Activated CD4-positive, alpha-beta memory T cell treated with anti-CD3 and anti-CD28 coated beads for 36 hours (primary cell): ENCODE results near the gene C3. TPM values are rescaled to one million over a fixed set of nuclear protein-coding genes. Genes with fewer than 3 reads are reported as not detected.

Experiments
- CTCF ChIA-PET: fragments of 350-600 bp; sonication (Branson Sonifier 250); formaldehyde crosslinking; loops from one replicate; lab custom pipeline; 2021; ENCODE audit warnings: antibody characterized with exemption, inconsistent platforms; lab: Charles Lee
- POLR2A ChIA-PET: fragments of 350-600 bp; sonication (Branson Sonifier 250); formaldehyde crosslinking; loops from one replicate; lab custom pipeline; 2021; ENCODE audit warnings: antibody characterized with exemption; lab: Charles Lee
- DNase-seq: peaks from one replicate; pipeline ENCODE4 v3.0.0-alpha.2; 2020
- H3K27ac Mint-ChIP-seq: one replicate; pipeline ENCODE4 v1.8.0; 2021; ENCODE audit warnings: mixed read lengths
- H3K27me3 Mint-ChIP-seq: one replicate; pipeline ENCODE4 v1.8.0; 2021; ENCODE audit warnings: mixed read lengths
- H3K36me3 Mint-ChIP-seq: one replicate; pipeline ENCODE4 v1.8.0; 2021; ENCODE audit warnings: mixed read lengths
- H3K4me1 Mint-ChIP-seq: one replicate; pipeline ENCODE4 v1.8.0; 2021; ENCODE audit warnings: low read depth, mixed read lengths
- H3K4me3 Mint-ChIP-seq: one replicate; pipeline ENCODE4 v1.8.0; 2021; ENCODE audit warnings: mild to moderate bottlenecking, mixed read lengths
- H3K9me3 Mint-ChIP-seq: one replicate; pipeline ENCODE4 v1.8.0; 2021; ENCODE audit warnings: mixed read lengths
- intact Hi-C: fragments of 100-400 bp; cut with micrococcal nuclease; formaldehyde crosslinking; loops from one replicate; pipeline ENCODE4 v1.15.1; 2023
- total RNA-seq, 2 experiments: library from RNA; stranded (reverse); gene quantifications; one replicate each; pipeline ENCODE4 v1.2.3, GENCODE V29; 2021

C3 gene
- total RNA-seq, 2 experiments from 2014 or later: 1.2 to 2.4 TPM

DNA sequence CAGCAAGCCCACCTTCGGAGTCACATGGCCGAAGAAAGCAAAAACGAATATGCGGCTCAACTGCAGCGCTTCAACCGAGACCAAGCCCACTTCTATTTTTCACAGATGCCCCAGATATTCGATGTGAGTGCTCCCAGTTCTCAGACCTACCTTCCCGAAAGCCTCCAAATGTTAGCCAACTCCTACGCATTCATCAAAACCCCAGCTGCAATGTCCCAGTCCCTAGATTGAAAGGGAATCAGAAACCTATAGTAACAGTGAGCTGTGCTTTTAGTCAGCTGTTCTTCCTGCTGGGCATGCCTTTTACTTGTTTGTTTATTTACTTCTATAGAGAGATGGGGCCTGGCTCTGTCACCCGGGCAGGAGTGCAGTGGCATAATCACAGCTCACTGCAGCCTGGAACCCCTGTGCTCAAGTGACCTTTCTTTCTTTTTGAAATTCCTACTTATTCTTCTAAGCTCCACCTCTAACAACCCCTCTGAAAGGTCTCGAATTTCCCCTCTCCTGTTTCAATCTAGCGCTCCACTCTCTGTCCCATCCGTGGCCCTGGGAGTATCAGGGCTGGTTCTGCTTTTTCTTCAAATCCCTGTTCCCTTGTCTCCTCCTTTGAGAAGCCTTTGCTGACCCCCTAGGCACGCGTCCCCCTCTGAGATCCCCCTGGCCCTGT is 23.4 kb upstream of the C3 start:
- Mint-ChIP-seq H3K4me3 (no peak overlapping the region), H3K36me3 (peaks cover 39% of the 10 kb centered on the region), H3K9me3 (no peaks in the 10 kb centered on the region), H3K4me1 (peaks cover 17% of the 10 kb centered on the region), H3K27ac (no peak overlapping the region), H3K27me3 (no peaks in the 10 kb centered on the region)
- intact Hi-C loops: no loop called here
- ChIA-PET CTCF (interaction anchor here (1.6 to 1.7 kb wide), 2 partner anchors 10 to 120 kb away, joined by 3 to 6 read pairs; no protein-coding TSS in a partner anchor), POLR2A (no interaction called here)
- DNase-seq: no peak

DNA sequence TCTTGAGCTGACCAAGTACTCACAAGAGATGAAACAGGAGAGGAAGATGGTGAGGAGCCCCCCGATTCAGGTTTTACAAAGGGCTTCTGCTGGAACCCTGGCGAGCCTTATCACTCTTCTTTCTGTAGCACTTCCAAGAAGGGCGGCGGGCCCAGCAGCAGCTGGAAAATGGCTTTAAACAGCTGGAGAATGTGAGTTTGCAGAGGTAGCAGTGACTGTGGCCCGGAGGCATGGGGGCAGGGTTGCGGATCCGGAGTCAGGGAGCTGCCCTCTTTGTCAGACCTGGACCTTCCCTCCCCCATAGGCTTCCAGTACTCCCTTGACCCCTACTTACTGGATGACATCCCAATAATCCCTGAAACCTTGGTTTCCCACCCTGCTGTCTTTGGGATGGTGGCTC is 22.6 kb upstream of the C3 start:
- Mint-ChIP-seq H3K4me1 (peaks cover 25% of the 10 kb centered on the region), H3K36me3 (peaks cover 36% of the 10 kb centered on the region), H3K4me3 (no peak overlapping the region), H3K27me3 (no peaks in the 10 kb centered on the region), H3K27ac (no peak overlapping the region), H3K9me3 (no peaks in the 10 kb centered on the region)
- intact Hi-C loops: no loop called here
- no peak for DNase-seq
- ChIA-PET CTCF (interaction anchor here (1.6 to 1.7 kb wide), 2 partner anchors 11 to 120 kb away, joined by 3 to 6 read pairs; no protein-coding TSS in a partner anchor), POLR2A (no interaction called here)

DNA sequence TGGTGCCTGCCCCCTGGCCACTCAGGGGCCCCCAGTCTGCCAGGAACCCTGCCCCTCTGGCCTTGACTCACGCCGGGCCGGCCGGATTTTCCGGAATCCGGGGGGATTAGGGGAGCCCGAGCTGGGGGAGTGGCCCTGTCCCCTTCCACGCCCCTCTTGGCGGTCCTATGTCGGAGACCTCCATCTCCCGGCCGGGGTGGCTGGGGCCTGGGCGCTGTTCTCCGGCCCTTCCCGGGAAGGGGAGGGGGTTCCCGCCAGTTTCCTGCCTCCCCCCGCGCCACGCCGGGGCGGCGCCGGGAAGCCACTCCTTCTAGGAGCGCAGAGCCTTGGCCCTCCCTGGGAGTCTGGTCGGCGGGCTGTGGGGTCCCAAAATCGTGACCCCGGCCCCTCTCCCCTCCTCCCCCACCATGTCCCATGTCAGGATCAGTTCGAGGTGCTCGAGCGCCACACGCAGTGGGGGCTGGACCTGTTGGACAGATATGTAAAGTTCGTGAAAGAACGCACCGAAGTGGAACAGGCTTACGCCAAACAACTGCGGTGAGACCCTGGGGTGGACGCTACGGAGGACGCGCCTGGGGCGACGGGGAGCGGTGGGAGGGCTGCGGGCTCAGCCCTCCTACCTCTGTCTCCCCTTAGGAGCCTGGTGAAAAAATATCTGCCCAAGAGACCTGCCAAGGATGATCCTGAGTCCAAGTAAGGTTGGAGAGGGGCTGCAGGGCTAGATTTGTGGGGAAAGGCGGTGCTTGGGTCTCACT is 20.3 kb upstream of the C3 start:
- Mint-ChIP-seq H3K27me3 (no peaks in the 10 kb centered on the region), H3K4me3 (peak overlapping the region; percentile 86), H3K36me3 (peaks cover 32% of the 10 kb centered on the region), H3K9me3 (no peaks in the 10 kb centered on the region), H3K4me1 (peaks cover 36% of the 10 kb centered on the region), H3K27ac (peak overlapping the region; percentile 64)
- DNase-seq: peak; percentile 36
- intact Hi-C loops: no loop called here
- POLR2A ChIA-PET: interaction anchor here (0.6 kb wide), 1 partner anchor 18 kb away, joined by 3 read pairs; no protein-coding TSS in a partner anchor
- CTCF ChIA-PET: no interaction called here

DNA sequence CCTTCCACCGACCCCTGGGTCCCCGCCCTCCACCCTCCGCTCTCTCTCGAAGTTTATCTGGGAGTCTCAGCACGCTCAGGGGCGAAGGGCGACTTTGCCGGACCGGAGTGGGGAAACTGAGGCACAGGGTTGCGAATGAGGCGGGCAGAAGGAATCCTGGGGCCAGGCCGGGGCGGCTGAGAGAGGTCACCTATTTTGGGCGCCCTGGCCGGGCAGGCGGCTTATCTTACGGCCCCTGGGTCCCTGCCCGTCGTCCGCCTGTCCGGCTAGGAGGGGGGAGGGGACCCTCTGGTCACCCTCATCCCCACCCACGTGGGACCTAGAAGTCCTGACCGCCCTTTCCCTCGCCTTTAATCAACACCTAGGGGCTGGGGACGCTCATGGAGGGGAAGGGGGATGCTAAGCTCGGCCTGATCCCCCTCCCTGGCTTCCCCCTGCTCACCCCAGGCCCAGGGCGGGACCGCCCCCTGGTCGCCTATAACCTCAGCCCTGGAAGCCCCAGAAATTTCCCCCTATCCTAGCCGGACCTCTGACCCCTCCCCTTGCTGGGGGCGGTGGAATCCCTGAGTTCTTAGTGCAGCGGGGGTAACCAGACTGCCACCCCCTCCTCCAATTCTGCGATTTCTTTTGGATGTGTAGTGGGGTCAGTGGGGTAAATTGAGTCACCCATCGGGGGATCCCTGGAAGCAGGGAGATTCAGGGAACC is 19.6 kb upstream of the C3 start:
- Mint-ChIP-seq H3K4me3 (peak overlapping the region; percentile 86), H3K4me1 (peaks cover 37% of the 10 kb centered on the region), H3K9me3 (no peaks in the 10 kb centered on the region), H3K27ac (peak overlapping the region; percentile 64), H3K27me3 (no peaks in the 10 kb centered on the region), H3K36me3 (peaks cover 25% of the 10 kb centered on the region)
- intact Hi-C loops: loop anchor here (5.0 to 10.0 kb wide), 3 partner anchors 123 to 365 kb away; partner anchors contain the start of genes ALKBH7 and PSPN
- POLR2A ChIA-PET: interaction anchor here (0.6 to 0.9 kb wide), 2 partner anchors 19 to 28 kb away, joined by 3 read pairs; partner anchors contain the start of gene SH2D3A
- CTCF ChIA-PET: interaction anchor here (0.7 to 7.0 kb wide), 3 partner anchors 28 to 108 kb away, joined by 3 to 62 read pairs (median 28); no protein-coding TSS in a partner anchor
- peak; percentile 48 for DNase-seq

DNA sequence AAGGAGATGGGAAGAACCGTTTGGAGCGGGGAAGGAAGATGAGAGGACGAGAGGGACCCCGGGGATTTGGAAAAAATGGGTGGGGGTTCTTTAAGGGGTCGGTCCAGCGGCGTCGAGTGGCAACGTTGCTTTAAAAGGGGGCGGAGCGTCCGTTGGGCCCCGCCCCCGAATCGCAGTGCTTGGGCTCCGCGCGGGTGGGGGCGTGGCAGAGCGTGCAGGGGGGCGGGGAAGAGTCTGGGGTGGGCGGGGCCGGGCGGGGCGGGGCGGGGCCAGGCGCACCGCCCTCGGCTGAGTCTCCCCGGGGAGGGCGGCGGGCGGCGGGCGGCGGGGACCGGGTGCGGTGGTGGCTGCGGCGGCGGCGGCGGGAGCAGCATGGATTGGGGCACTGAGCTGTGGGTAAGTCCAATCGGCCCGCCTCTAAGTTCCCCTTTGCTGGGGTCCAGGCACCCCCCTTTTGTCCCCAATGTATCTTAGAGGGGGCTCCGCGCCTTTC is 19.0 kb upstream of the C3 start, which contains the start of gene TRIP10:
TRIP10 (plus strand) TSS at position 291 of the 493 bp plus-strand sequence; CDS start at position 373, 82 bp downstream.
- H3K9me3 Mint-ChIP-seq: no peaks in the 10 kb centered on the region
- H3K36me3 Mint-ChIP-seq: peaks cover 24% of the 10 kb centered on the region
- DNase-seq: peak; percentile 89
- intact Hi-C loops: loop anchor here (5.0 to 10.0 kb wide), 3 partner anchors 122 to 365 kb away; partner anchors contain the start of genes ALKBH7 and PSPN
- H3K4me1 Mint-ChIP-seq: peaks cover 37% of the 10 kb centered on the region
- CTCF ChIA-PET: interaction anchor here (0.7 to 7.0 kb wide), 11 partner anchors 9 to 222 kb away, joined by 3 to 106 read pairs (median 18); partner anchors contain the start of genes SH2D3A and VAV1
- peak within 1 kb of the TSS; percentile 98 for H3K4me3 Mint-ChIP-seq
- POLR2A ChIA-PET: interaction anchor here (0.9 to 3.6 kb wide), 2 partner anchors 28 to 124 kb away, joined by 3 to 27 read pairs; partner anchors contain the start of gene SH2D3A
- H3K27me3 Mint-ChIP-seq: no peaks in the 10 kb centered on the region
- H3K27ac Mint-ChIP-seq: peak within 1 kb of the TSS; percentile 98

DNA sequence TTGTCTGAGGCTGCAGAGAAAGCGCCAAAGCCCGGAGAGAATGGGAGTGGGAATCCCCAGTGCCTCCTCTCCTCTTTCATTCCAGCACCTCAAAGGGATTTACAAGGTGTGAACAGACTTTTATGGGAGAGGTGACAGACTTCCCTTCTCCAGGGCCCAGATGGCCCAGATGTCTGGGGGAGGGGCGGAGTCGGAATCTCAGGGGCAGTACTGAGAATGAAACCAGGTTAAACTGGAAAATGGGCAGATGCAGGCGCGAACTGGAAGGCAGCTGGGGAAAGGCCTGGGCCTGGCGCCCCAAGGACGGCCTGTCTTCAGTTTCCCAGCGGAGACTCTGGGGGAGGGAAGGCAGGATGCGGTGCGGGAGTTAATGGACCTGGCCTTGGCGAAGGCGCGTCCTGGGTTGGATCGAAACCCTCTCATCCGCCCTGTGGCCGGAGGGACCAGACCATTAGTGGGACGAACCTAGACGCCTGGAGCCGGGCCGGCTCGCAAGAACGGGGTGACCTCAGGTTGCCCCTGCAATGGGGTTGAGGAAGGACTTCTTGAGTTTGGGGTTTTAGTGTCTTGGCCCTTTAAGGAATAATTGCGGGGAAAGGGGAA is 18.4 kb upstream of the C3 start:
- Mint-ChIP-seq H3K36me3 (peaks cover 21% of the 10 kb centered on the region), H3K27ac (peak overlapping the region; percentile 98), H3K4me1 (peaks cover 37% of the 10 kb centered on the region), H3K4me3 (peak overlapping the region; percentile 98), H3K9me3 (no peaks in the 10 kb centered on the region), H3K27me3 (no peaks in the 10 kb centered on the region)
- intact Hi-C loops: loop anchor here (1.0 to 10.0 kb wide), 4 partner anchors 122 to 364 kb away; partner anchors contain the start of genes ALKBH7 and PSPN
- POLR2A ChIA-PET: interaction anchor here (0.9 to 3.6 kb wide), 7 partner anchors 29 to 124 kb away, joined by 3 to 27 read pairs (median 5); partner anchors contain the start of genes SH2D3A, TNFSF14 and VAV1
- peak; percentile 47 for DNase-seq
- CTCF ChIA-PET: interaction anchor here (0.6 to 7.0 kb wide), 17 partner anchors 10 to 360 kb away, joined by 3 to 106 read pairs (median 5); partner anchors contain the start of genes SH2D3A and VAV1

DNA sequence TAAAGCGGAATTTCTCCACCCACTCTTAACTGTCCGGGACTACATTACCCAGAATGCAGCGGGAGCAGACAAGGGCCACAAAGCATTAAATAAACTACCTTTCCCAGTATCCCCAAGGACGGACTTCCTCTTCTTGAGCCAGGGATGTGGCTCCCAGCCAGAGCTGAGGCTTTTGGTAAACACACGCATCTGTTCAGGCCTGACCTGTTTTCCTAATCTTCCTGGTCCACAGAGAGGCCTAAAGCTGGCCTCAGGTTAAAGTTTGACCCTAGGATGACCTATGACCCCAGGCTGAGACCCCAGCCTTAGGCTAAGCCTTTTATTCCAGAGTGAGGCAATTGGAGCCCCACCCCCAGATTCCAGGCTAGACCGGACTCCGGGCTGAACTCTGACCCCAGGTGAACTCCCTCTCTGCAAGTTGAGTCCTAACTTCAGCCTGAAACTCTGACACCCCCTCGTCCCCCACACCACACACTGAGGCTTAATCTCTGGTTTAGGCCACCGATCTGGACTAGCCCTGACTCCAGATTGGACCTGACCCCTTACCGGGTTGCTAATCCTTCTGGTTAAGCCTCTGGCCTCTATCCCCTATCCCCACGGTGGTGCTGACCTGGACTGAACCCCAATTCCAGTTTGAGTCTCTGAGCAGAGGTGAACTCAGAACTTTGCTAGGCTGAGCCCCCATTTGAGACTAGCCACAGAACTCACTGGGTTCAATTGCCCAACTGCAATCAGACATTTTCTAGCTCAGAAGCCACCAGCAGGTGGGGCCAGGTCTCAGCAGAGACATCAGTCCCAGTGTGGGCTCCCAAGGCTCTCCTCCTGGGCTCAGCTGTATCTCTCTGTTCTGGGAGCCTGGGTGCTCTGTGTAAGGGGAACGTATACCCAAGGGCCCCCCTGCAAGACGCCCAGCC is 17.7 kb upstream of the C3 start:
- no peaks in the 10 kb centered on the region for H3K27me3 Mint-ChIP-seq
- peaks cover 18% of the 10 kb centered on the region for H3K36me3 Mint-ChIP-seq
- POLR2A ChIA-PET: interaction anchor here (0.6 to 3.6 kb wide), 11 partner anchors 30 to 252 kb away, joined by 3 to 27 read pairs (median 4); partner anchors contain the start of genes SH2D3A, TNFSF14 and VAV1
- no peaks in the 10 kb centered on the region for H3K9me3 Mint-ChIP-seq
- H3K27ac Mint-ChIP-seq: peak overlapping the region; percentile 98
- peak overlapping the region; percentile 98 for H3K4me3 Mint-ChIP-seq
- intact Hi-C loops: loop anchor here (1.0 to 10.0 kb wide), 7 partner anchors 29 to 363 kb away; partner anchors contain the start of genes ALKBH7, PSPN, SH2D3A and TNFSF14
- DNase-seq: peak; percentile 91
- peaks cover 37% of the 10 kb centered on the region for H3K4me1 Mint-ChIP-seq
- CTCF ChIA-PET: interaction anchor here (0.6 to 7.0 kb wide), 24 partner anchors 11 to 361 kb away, joined by 3 to 106 read pairs (median 5); partner anchors contain the start of genes SH2D3A and VAV1

DNA sequence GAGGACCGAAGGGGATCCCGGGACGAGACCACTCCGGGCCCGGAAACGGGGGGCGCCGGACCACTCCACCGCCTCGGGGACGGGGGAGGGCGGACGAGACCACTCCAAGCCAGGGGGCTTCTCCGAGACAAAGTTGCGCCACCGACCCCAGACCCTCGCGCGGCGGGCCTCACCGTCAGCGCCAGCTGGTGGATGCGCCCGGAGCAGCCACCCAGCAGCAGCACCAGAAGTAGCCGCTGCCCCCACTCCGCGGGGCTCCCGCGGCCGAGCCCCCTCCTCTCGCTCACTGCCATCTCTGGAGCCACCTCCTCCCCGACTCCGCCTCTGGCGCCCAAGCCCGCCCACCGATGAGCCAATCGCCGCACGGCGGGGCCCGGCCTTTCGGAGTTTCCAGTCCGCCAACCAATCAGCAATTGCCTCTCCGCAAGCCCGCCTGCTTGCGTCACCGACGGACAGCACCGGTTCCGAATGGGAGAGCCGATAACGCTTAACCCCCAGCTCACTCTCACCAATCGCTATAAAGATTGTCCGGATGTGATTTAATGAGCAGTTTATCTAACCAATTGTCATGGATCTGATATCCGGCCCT is 16.9 kb upstream of the C3 start, which contains the start of gene GPR108:
GPR108 (minus strand) TSS at position 297 of the 589 bp plus-strand sequence; CDS start at position 293, 4 bp downstream.
- peak; percentile 100 for DNase-seq
- CTCF ChIA-PET: interaction anchor here (1.1 to 7.0 kb wide), 16 partner anchors 22 to 362 kb away, joined by 3 to 106 read pairs (median 6); partner anchors contain the start of genes SH2D3A and VAV1
- Mint-ChIP-seq H3K27ac (peak within 1 kb of the TSS; percentile 98), H3K36me3 (peaks cover 17% of the 10 kb centered on the region), H3K9me3 (no peaks in the 10 kb centered on the region), H3K4me1 (peaks cover 34% of the 10 kb centered on the region), H3K27me3 (no peaks in the 10 kb centered on the region), H3K4me3 (peak within 1 kb of the TSS; percentile 98)
- intact Hi-C loops: loop anchor here (1.0 to 10.0 kb wide), 6 partner anchors 30 to 363 kb away; partner anchors contain the start of genes ALKBH7, PSPN, SH2D3A and TNFSF14
- POLR2A ChIA-PET: interaction anchor here (0.6 to 3.6 kb wide), 11 partner anchors 31 to 253 kb away, joined by 3 to 27 read pairs (median 5); partner anchors contain the start of genes SH2D3A, TNFSF14 and VAV1

DNA sequence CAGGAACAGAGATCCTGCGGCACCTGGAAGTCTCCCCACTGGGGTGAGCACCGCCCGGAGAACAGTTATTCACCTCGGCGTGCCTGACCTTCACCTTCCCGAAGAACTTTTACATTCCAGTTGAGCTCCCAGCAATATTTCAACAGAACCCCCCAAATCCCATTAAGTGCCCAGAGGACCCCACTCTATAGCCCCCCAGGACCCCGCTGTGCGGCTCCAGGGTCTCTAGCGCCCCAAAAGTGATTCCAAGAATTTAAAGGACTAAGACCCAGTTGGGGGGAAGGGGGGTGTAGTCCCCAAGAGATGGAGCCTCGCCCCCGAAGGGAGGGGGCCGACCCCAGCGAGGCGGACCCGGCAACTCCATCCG is 16.4 kb upstream of the C3 start:
- H3K27me3 Mint-ChIP-seq: no peaks in the 10 kb centered on the region
- ChIA-PET CTCF (interaction anchor here (1.0 to 7.0 kb wide), 17 partner anchors 21 to 220 kb away, joined by 3 to 106 read pairs (median 6); partner anchors contain the start of genes SH2D3A, TNFSF14 and VAV1), POLR2A (interaction anchor here (1.0 to 3.6 kb wide), 8 partner anchors 35 to 126 kb away, joined by 3 to 27 read pairs (median 7); partner anchors contain the start of genes TNFSF14 and VAV1)
- H3K36me3 Mint-ChIP-seq: peaks cover 18% of the 10 kb centered on the region
- H3K9me3 Mint-ChIP-seq: no peaks in the 10 kb centered on the region
- DNase-seq: no peak
- intact Hi-C loops: loop anchor here (1.0 to 10.0 kb wide), 9 partner anchors 30 to 362 kb away; partner anchors contain the start of genes ALKBH7, PSPN, SH2D3A and TNFSF14
- H3K4me3 Mint-ChIP-seq: peak overlapping the region; percentile 98
- peaks cover 34% of the 10 kb centered on the region for H3K4me1 Mint-ChIP-seq
- H3K27ac Mint-ChIP-seq: peak overlapping the region; percentile 98
